Measurements from ENCODE around the gene KLHL14. TPM values are rescaled to one million over a fixed set of nuclear protein-coding genes. Genes with fewer than 3 reads are reported as not detected.

Gene KLHL14
- total RNA-seq, 1 donor from 2014 or later: 0.16 TPM

- ATAC-seq: peak; percentile 22
Observed at GRCh38 chr18:32770054-32770665, 2.7 kb downstream of the KLHL14 start.

GRCh38 chr18:32769586-32770053 lies 3.2 kb downstream of the KLHL14 start:
- ATAC-seq: no peak

GRCh38 chr18:32769071-32769585 lies 3.7 kb downstream of the KLHL14 start:
- ATAC-seq: no peak

- no peak for ATAC-seq
Observed at GRCh38 chr18:32767400-32767799, 5.4 kb downstream of the KLHL14 start.

GRCh38 chr18:32764611-32765244 lies 8.1 kb downstream of the KLHL14 start:
- ATAC-seq: no peak

GRCh38 chr18:32763293-32763692 lies 9.5 kb downstream of the KLHL14 start:
- no peak for ATAC-seq

GRCh38 chr18:32761231-32761630 lies 11.6 kb downstream of the KLHL14 start:
- ATAC-seq: no peak

- peak; percentile 61 for ATAC-seq
Observed at GRCh38 chr18:32760391-32760790, 12.4 kb downstream of the KLHL14 start.

GRCh38 chr18:32759611-32760167 lies 13.1 kb downstream of the KLHL14 start:
- ATAC-seq: no peak

- no peak for ATAC-seq
Observed at GRCh38 chr18:32754508-32755263, 18.1 kb downstream of the KLHL14 start.

GRCh38 chr18:32753656-32754260 lies 19.1 kb downstream of the KLHL14 start:
- no peak for ATAC-seq

GRCh38 chr18:32750328-32750727 lies 22.5 kb downstream of the KLHL14 start:
- no peak for ATAC-seq

- ATAC-seq: no peak
Observed at GRCh38 chr18:32749809-32750208, 23.0 kb downstream of the KLHL14 start.

- ATAC-seq: no peak
Observed at GRCh38 chr18:32742579-32742978, 30.2 kb downstream of the KLHL14 start.

GRCh38 chr18:32735781-32736180 lies 37.0 kb downstream of the KLHL14 start:
- peak; percentile 69 for ATAC-seq

- ATAC-seq: no peak
Observed at GRCh38 chr18:32734442-32734841, 38.4 kb downstream of the KLHL14 start.

- ATAC-seq: no peak
Observed at GRCh38 chr18:32732165-32732564, 40.7 kb downstream of the KLHL14 start.

- peak; percentile 52 for ATAC-seq
Observed at GRCh38 chr18:32730620-32731091, 42.2 kb downstream of the KLHL14 start.

GRCh38 chr18:32730068-32730467 lies 42.8 kb downstream of the KLHL14 start:
- no peak for ATAC-seq

- ATAC-seq: no peak
Observed at GRCh38 chr18:32724071-32724749, 48.6 kb downstream of the KLHL14 start.

- no peak for ATAC-seq
Observed at GRCh38 chr18:32722279-32722678, 50.5 kb downstream of the KLHL14 start.

- no peak for ATAC-seq
Observed at GRCh38 chr18:32717126-32717525, 55.7 kb downstream of the KLHL14 start.

Measured in esophagus mucosa (tissue), 1 donor.